ENCODE results near the gene CASZ1.

The CASZ1 gene

GRCh38 chr1:10820422-10820821 is 24.0 kb upstream of the CASZ1 start:
- DNase-seq = no peak

GRCh38 chr1:10819198-10819901 is 22.9 kb upstream of the CASZ1 start:
- no peak for DNase-seq

- DNase-seq = no peak
Measured at GRCh38 chr1:10818262-10819197, 22.1 kb upstream of the CASZ1 start.

- no peak for DNase-seq
Measured at GRCh38 chr1:10816743-10817369, 20.4 kb upstream of the CASZ1 start.

GRCh38 chr1:10816233-10816632 is 19.8 kb upstream of the CASZ1 start:
- no peak for DNase-seq

- no peak for DNase-seq
Measured at GRCh38 chr1:10815858-10816195, 19.4 kb upstream of the CASZ1 start.

GRCh38 chr1:10814976-10815857 is 18.8 kb upstream of the CASZ1 start:
- no peak for DNase-seq

GRCh38 chr1:10814312-10814711 is 17.9 kb upstream of the CASZ1 start:
- DNase-seq = no peak

- no peak for DNase-seq
Measured at GRCh38 chr1:10813799-10814198, 17.4 kb upstream of the CASZ1 start.

- no peak for DNase-seq
Measured at GRCh38 chr1:10812387-10812915, 16.0 kb upstream of the CASZ1 start.

GRCh38 chr1:10808441-10808840 is 12.0 kb upstream of the CASZ1 start:
- no peak for DNase-seq

- DNase-seq = no peak
Measured at GRCh38 chr1:10806966-10807365, 10.5 kb upstream of the CASZ1 start.

- DNase-seq = no peak
Measured at GRCh38 chr1:10803971-10804820, 7.8 kb upstream of the CASZ1 start.

- no peak for DNase-seq
Measured at GRCh38 chr1:10802944-10803715, 6.7 kb upstream of the CASZ1 start.

GRCh38 chr1:10800778-10801177 is 4.3 kb upstream of the CASZ1 start:
- DNase-seq = no peak

GRCh38 chr1:10799726-10800125 is 3.3 kb upstream of the CASZ1 start:
- DNase-seq = no peak

- no peak for DNase-seq
Measured at GRCh38 chr1:10795276-10796021, 997 bp downstream of the CASZ1 start.

GRCh38 chr1:10794724-10795275 is 1.6 kb downstream of the CASZ1 start:
- no peak for DNase-seq

- no peak for DNase-seq
Measured at GRCh38 chr1:10793129-10793651, 3.3 kb downstream of the CASZ1 start.

Measured in KG1 (cell line).